ENCODE results near the gene ZNF497.

ZNF497 gene

GRCh38 chr19:58307736-58308135 lies 54.8 kb downstream of the ZNF497 start:
- no peak overlapping the region for H3K4me3 ChIP-seq (ENCODE audit: low read depth, low read length)
- no peak for TF ChIP-seq CTCF (IDR thresholded peaks at IDR 0.05; ENCODE audit: borderline replicate concordance, insufficient read depth, low read depth, low read length)

- no peak for TF ChIP-seq CTCF (IDR thresholded peaks at IDR 0.05; ENCODE audit: borderline replicate concordance, insufficient read depth, low read depth, low read length)
- peak overlapping the region; percentile 99 for H3K4me3 ChIP-seq (ENCODE audit: low read depth, low read length)
Measured at GRCh38 chr19:58305932-58306323, 56.6 kb downstream of the ZNF497 start.

GRCh38 chr19:58305065-58305931 lies 57.3 kb downstream of the ZNF497 start, which contains the start of gene ERVK3-1:
ERVK3-1 (plus strand) TSS chr19:58305377; CDS start chr19:58312169, 6,792 bp downstream.
- TF ChIP-seq CTCF (IDR thresholded peaks at IDR 0.05; ENCODE audit: borderline replicate concordance, insufficient read depth, low read depth, low read length): no peak
- H3K4me3 ChIP-seq (ENCODE audit: low read depth, low read length): peak within 1 kb of the TSS; percentile 99

DNA sequence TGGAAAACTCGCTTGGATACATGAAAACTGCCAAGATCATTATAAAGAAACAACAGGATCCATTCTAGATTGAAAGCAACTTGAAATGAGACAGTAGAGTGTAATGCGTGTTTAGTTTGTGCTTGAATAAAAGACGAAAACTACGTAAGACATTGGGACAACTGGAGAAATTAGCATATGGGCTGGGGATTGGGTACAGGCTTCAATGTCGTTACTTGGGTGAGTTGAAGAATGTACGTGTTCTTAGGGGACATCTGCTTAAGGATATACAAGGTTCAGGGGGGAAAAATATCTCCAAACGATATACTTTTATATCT lies 57.8 kb downstream of the ZNF497 start:
- no peak for TF ChIP-seq CTCF (IDR thresholded peaks at IDR 0.05; ENCODE audit: borderline replicate concordance, insufficient read depth, low read depth, low read length)
- peak overlapping the region; percentile 31 for H3K4me3 ChIP-seq (ENCODE audit: low read depth, low read length)

Data from GM12875 (cell line).